Panc1 (cell line): ENCODE data around the gene APCDD1. TPM values are rescaled to one million over a fixed set of nuclear protein-coding genes. Genes with fewer than 3 reads are reported as not detected.

Source experiments
- ATAC-seq: fragments of 200-7000 bp; cut with Tn5 transposase; 2 replicates; pipeline ENCODE4 v1.9.1; 2020; ENCODE audit warnings: mild to moderate bottlenecking, moderate library complexity
- BruUV-seq: library from RNA; stranded (reverse); fragments of 400-500 nt; replicated peaks from 2 replicates; lab custom pipeline; 2021; lab: Mats Ljungman, UMichigan
- CTCF ChIA-PET: fragments of 300-600 bp; sonication (Branson Sonifier 250); formaldehyde crosslinking; loops from one replicate; lab custom pipeline; 2022; ENCODE audit warnings: antibody characterized with exemption; lab: Charles Lee
- POLR2A ChIA-PET: fragments of 300-600 bp; sonication (Branson Sonifier 250); formaldehyde crosslinking; loops from one replicate; lab custom pipeline; 2022; ENCODE audit warnings: antibody characterized with exemption; lab: Charles Lee
- DNase-seq: peaks from one replicate; pipeline ENCODE4 v3.0.0-alpha.2; 2010; ENCODE audit warnings: low read depth, low spot score
- H3K27ac ChIP-seq: 2 replicates; pipeline ENCODE4 v1.5.1; 2011; ENCODE audit warnings: mild to moderate bottlenecking, low read length, inconsistent platforms
- H3K27me3 ChIP-seq: fragments of 200-500 bp; sonication (Bioruptor generic); 2 replicates; pipeline ENCODE4 v1.6.0; 2014; ENCODE audit warnings: low read length, inconsistent platforms; ENCODE audit not compliant: control insufficient read depth, insufficient read depth
- H3K36me3 ChIP-seq: fragments of 200-500 bp; sonication (Bioruptor generic); 2 replicates; pipeline ENCODE4 v1.5.1; 2014; ENCODE audit warnings: inconsistent platforms, mild to moderate bottlenecking, low read length, moderate library complexity; ENCODE audit not compliant: control insufficient read depth, insufficient read depth
- H3K4me1 ChIP-seq: 2 replicates; pipeline ENCODE4 v1.5.1; 2011; ENCODE audit warnings: inconsistent platforms, mild to moderate bottlenecking, low read length, moderate library complexity; ENCODE audit not compliant: control insufficient read depth, insufficient read depth
- H3K4me3 ChIP-seq, 2 experiments: 2 replicates each; pipeline ENCODE4 v1.5.1; 2011 to 2012; ENCODE audit warnings: low read depth in 2 of 2, low read length in 2 of 2, mild to moderate bottlenecking in 2 of 2, inconsistent platforms in 1 of 2, moderate library complexity in 1 of 2
- H3K9me3 ChIP-seq: fragments of 200-500 bp; sonication (Bioruptor generic); 2 replicates; pipeline ENCODE4 v1.5.1; 2014; ENCODE audit warnings: low read depth, mild to moderate bottlenecking, inconsistent platforms, low read length, moderate library complexity; ENCODE audit not compliant: control insufficient read depth, insufficient read depth
- POLR2AphosphoS5 ChIP-seq: IDR thresholded peaks from 2 replicates; pipeline ENCODE4 v1.6.1; 2012; ENCODE audit warnings: mild to moderate bottlenecking, low read depth, low read length, moderate library complexity
- SIN3A ChIP-seq: IDR thresholded peaks from 2 replicates; pipeline ENCODE4 v1.6.1; 2012; ENCODE audit warnings: low read depth, mild to moderate bottlenecking, low read length, moderate library complexity, borderline replicate concordance; ENCODE audit not compliant: insufficient read depth
- TCF7L2 ChIP-seq: IDR thresholded peaks from 2 replicates; pipeline ENCODE4 v1.6.1; 2011; ENCODE audit warnings: mild to moderate bottlenecking, low read depth, low read length, inconsistent platforms
- in situ Hi-C: cut with HindIII; loops from 2 replicates; pipeline ENCODE4 v1.10.0; 2016; ENCODE audit warnings: low sequenced_read_pairs, low pct_unique_long_range_greater_than_20kb
- intact Hi-C: fragments of 100-400 bp; cut with micrococcal nuclease; formaldehyde crosslinking; loops from one replicate; pipeline ENCODE4 v1.10.0; 2022; ENCODE audit not compliant: unreplicated experiment
- total RNA-seq: library from RNA; stranded (reverse); gene quantifications from one replicate; pipeline ENCODE4 v1.2.1, GENCODE V29; 2021; ENCODE audit not compliant: unreplicated experiment
- TF ChIP-seq, protein P1 (sequence below), 2 experiments: IDR thresholded peaks; 2 replicates each; pipeline ENCODE4 v1.6.1; 2011 to 2012; ENCODE audit warnings: low read depth in 2 of 2, control low read depth in 1 of 2, low read length in 1 of 2, mild to moderate bottlenecking in 1 of 2, moderate library complexity in 1 of 2; ENCODE audit not compliant: insufficient read depth in 1 of 2
- TF ChIP-seq, protein P2 (sequence below): fragments of 450-650 bp; IDR thresholded peaks from 2 replicates; pipeline ENCODE4 v1.5.1; 2017; ENCODE audit warnings: mild to moderate bottlenecking

APCDD1 gene
- total RNA-seq, 1 experiment from 2014 or later: 0.36 TPM

DNA sequence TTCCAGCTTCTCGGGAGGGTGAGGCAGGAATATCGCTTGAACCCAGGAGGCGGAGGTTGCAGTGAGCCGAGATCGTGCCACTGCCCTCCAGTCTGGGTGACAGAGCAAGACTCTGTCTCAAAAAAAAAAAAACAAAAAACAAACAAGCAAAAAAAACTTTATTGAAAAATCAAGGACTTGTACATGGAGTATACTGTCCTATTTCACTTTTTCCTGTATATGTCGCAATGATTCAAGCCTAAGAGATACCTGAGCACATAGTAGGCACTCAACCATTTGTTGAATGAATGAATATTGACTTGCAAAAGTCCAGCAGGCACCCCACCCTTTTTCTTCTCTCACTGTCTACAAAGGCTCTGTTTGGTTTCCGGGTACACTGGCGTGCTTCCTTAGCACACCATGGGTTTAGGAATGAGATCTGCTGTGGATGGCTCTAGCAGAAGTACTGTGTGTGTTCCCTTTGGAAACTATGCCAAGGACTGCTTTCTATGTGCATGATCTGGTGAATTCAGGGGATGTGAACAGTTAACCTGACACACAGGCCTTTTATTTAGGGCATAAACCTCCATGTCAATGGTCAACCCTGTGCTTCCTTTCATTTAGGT is 6.1 kb downstream of the APCDD1 start:
- Histone ChIP-seq H3K27me3 (peaks cover 38% of the 10 kb centered on the region), H3K4me1 (no peaks in the 10 kb centered on the region), H3K27ac (no peak overlapping the region), H3K9me3 (no peaks in the 10 kb centered on the region), H3K4me3 (no peak overlapping the region), H3K36me3 (no peaks in the 10 kb centered on the region)
- DNase-seq (no peak), ATAC-seq (no peak)
- BruUV-seq: no TSS peak
- intact Hi-C loops: no loop called here
- in situ Hi-C loops: no loop called here
- ChIA-PET CTCF (no interaction called here), POLR2A (no interaction called here)
- TF ChIP-seq, protein P1, sequence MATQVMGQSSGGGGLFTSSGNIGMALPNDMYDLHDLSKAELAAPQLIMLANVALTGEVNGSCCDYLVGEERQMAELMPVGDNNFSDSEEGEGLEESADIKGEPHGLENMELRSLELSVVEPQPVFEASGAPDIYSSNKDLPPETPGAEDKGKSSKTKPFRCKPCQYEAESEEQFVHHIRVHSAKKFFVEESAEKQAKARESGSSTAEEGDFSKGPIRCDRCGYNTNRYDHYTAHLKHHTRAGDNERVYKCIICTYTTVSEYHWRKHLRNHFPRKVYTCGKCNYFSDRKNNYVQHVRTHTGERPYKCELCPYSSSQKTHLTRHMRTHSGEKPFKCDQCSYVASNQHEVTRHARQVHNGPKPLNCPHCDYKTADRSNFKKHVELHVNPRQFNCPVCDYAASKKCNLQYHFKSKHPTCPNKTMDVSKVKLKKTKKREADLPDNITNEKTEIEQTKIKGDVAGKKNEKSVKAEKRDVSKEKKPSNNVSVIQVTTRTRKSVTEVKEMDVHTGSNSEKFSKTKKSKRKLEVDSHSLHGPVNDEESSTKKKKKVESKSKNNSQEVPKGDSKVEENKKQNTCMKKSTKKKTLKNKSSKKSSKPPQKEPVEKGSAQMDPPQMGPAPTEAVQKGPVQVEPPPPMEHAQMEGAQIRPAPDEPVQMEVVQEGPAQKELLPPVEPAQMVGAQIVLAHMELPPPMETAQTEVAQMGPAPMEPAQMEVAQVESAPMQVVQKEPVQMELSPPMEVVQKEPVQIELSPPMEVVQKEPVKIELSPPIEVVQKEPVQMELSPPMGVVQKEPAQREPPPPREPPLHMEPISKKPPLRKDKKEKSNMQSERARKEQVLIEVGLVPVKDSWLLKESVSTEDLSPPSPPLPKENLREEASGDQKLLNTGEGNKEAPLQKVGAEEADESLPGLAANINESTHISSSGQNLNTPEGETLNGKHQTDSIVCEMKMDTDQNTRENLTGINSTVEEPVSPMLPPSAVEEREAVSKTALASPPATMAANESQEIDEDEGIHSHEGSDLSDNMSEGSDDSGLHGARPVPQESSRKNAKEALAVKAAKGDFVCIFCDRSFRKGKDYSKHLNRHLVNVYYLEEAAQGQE (IDR thresholded peaks at IDR 0.05; ENCODE audit: insufficient read depth in 1 of 2, low read depth in 2 of 2, low read length in 1 of 2): no peak
- no peak for TF ChIP-seq POLR2AphosphoS5
- TF ChIP-seq TCF7L2: no peak
- no peak for TF ChIP-seq SIN3A
- TF ChIP-seq, protein P2, sequence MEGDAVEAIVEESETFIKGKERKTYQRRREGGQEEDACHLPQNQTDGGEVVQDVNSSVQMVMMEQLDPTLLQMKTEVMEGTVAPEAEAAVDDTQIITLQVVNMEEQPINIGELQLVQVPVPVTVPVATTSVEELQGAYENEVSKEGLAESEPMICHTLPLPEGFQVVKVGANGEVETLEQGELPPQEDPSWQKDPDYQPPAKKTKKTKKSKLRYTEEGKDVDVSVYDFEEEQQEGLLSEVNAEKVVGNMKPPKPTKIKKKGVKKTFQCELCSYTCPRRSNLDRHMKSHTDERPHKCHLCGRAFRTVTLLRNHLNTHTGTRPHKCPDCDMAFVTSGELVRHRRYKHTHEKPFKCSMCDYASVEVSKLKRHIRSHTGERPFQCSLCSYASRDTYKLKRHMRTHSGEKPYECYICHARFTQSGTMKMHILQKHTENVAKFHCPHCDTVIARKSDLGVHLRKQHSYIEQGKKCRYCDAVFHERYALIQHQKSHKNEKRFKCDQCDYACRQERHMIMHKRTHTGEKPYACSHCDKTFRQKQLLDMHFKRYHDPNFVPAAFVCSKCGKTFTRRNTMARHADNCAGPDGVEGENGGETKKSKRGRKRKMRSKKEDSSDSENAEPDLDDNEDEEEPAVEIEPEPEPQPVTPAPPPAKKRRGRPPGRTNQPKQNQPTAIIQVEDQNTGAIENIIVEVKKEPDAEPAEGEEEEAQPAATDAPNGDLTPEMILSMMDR: no peak

DNA sequence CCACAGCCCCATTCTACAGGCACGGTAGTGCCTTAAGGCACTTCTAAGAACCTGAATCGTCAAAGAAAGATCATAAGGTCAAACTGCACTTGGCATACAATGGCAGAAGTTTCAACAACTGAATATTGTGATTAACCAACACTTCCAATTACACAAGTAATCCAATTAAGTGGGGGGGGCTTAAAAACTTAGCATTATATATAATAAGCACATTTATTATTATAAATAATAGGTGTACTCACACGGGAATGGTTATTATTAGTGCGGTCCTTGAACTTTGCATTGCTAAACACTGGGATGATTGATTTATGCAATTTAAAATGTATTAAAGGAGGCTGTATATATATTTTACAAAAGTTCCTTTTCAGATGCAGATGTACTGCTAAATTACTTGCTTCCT is 7.6 kb downstream of the APCDD1 start:
- no peak for ATAC-seq
- no peak overlapping the region for H3K27ac ChIP-seq
- H3K4me3 ChIP-seq: no peak overlapping the region
- TF ChIP-seq POLR2AphosphoS5: no peak
- no peak for TF ChIP-seq SIN3A
- TF ChIP-seq, protein P1 (IDR thresholded peaks at IDR 0.05; ENCODE audit: insufficient read depth in 1 of 2, low read depth in 2 of 2, low read length in 1 of 2): no peak
- TF ChIP-seq, protein P2: no peak
- no peak for TF ChIP-seq TCF7L2
- BruUV-seq: no TSS peak
- H3K9me3 ChIP-seq: no peaks in the 10 kb centered on the region
- H3K36me3 ChIP-seq: no peaks in the 10 kb centered on the region
- no peaks in the 10 kb centered on the region for H3K4me1 ChIP-seq
- H3K27me3 ChIP-seq: peaks cover 33% of the 10 kb centered on the region
- in situ Hi-C loops: no loop called here
- POLR2A ChIA-PET: no interaction called here
- intact Hi-C loops: no loop called here
- CTCF ChIA-PET: no interaction called here
- DNase-seq: no peak
